Tibial nerve (tissue), 4 donors: ENCODE measurements around the gene GLO1.

Experiments used
- EP300 ChIP-seq, 2 donors: sonication (generic); formaldehyde crosslinking; IDR thresholded peaks; one replicate each; pipeline ENCODE4 v1.6.1; 2017; ENCODE audit warnings: antibody characterized with exemption in 2 of 2, mild to moderate bottlenecking in 1 of 2
- POLR2A ChIP-seq, 2 donors: fragments of 450-650 bp; IDR thresholded peaks; one replicate each; pipeline ENCODE4 v1.6.1; 2017; ENCODE audit warnings: antibody characterized with exemption in 2 of 2, mild to moderate bottlenecking in 2 of 2, moderate library complexity in 2 of 2
- TF ChIP-seq, protein P1 (sequence below), 5 experiments: fragments of 200-600 bp in 3 of 5; fragments of 450-650 bp in 2 of 5; sonication (generic) in 3 of 5; IDR thresholded peaks; one replicate each; pipeline ENCODE4 v1.5.1; 2016 to 2019; ENCODE audit warnings: antibody characterized with exemption in 5 of 5, mild to moderate bottlenecking in 3 of 5, moderate library complexity in 2 of 5

DNA sequence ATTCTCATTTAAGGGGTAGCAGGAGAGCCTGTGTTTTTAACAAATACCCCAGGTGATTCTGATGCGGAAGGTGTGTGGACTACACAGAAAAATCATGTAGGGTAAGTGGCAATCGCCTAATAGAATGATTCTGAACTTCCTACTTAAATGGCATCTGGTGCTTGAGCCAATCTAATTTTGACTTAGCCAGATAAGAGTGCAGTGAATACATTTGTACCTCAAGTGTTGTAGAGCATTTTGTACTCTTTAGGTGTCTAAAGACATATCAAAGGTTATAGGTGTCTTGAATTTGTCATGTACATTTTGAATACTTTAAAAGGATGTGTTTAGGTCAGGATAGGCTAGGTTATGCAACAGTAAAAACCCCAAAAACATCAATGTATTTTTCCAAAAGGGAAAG lies 53.2 kb downstream of the GLO1 start:
- TF ChIP-seq, protein P1, sequence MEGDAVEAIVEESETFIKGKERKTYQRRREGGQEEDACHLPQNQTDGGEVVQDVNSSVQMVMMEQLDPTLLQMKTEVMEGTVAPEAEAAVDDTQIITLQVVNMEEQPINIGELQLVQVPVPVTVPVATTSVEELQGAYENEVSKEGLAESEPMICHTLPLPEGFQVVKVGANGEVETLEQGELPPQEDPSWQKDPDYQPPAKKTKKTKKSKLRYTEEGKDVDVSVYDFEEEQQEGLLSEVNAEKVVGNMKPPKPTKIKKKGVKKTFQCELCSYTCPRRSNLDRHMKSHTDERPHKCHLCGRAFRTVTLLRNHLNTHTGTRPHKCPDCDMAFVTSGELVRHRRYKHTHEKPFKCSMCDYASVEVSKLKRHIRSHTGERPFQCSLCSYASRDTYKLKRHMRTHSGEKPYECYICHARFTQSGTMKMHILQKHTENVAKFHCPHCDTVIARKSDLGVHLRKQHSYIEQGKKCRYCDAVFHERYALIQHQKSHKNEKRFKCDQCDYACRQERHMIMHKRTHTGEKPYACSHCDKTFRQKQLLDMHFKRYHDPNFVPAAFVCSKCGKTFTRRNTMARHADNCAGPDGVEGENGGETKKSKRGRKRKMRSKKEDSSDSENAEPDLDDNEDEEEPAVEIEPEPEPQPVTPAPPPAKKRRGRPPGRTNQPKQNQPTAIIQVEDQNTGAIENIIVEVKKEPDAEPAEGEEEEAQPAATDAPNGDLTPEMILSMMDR (IDR thresholded peaks at IDR 0.05) = no peak
- TF ChIP-seq POLR2A (IDR thresholded peaks at IDR 0.05) (no peak), EP300 (IDR thresholded peaks at IDR 0.05) (no peak)
